Inferior parietal cortex (tissue), 1 donor: Measurements from ENCODE around the gene LTO1.

Experiments used
- DNase-seq: peaks from one replicate; pipeline ENCODE4 v3.0.0-alpha.2; 2016; ENCODE audit errors: extremely low spot score

The LTO1 gene

DNA sequence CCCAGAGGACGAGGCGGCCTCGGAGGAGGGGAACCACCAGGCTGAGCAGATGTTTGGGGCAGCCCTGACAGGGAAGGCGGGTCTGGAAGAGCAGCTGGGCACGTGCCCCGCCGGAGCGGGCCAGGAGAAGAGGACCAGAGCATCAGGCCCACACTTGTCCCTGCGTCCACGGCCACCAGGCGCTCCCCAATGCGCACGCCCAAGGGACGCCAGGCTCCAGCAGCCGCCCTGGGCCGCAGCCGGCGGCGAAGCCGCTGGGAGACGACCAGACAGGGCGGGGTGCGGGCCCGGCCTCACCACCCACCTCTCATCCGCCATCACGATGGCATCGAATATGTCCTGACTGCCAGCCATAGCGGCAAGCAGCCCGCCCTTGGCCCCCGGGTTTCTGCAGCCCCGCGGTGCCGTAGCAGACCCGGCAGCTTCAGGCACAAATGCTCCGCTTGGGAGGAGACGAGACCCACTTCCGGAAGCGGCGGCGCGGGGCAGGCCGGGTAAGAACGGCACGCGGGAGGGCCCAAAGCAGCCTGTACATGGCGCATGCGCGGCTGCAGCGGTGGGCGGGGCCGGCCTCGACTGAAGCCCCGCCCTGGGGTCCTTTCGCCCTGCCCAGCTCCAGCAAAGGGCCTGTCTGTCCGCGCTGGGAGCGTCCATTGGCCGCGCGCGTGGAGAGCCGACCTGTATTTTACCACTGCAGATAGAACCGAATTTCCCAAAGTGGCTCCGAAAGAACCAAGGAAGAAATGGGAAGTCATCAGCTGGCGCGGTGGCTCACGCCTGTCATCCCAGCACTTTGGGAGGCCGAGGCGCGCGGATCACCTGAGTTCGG is at the start of gene LTO1:
TSS of gene LTO1 (minus strand) at position 468 of the 829 bp plus-strand sequence. CDS start at position 354, 114 bp downstream.
- peak; percentile 94 for DNase-seq

DNA sequence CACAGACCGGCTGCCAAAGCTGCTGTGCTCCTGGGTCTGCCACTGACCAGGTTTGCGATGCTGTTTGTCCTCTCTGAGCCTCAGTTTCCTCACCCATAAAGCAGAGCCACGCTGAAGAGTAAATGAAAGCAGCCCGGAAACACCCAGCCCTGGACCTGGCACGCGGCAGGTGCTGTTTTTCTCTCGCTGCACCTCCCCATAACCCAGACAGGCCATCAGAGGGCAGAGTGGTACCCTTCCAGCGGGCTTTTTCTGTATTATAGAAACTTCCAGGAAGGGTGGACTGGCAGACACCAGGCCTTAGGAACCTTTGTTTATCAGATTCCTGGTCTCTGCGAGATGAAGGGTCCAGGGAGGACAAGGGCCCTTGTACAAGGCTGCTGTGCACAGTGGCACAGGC is 46.6 kb upstream of the LTO1 start:
- DNase-seq = no peak

DNA sequence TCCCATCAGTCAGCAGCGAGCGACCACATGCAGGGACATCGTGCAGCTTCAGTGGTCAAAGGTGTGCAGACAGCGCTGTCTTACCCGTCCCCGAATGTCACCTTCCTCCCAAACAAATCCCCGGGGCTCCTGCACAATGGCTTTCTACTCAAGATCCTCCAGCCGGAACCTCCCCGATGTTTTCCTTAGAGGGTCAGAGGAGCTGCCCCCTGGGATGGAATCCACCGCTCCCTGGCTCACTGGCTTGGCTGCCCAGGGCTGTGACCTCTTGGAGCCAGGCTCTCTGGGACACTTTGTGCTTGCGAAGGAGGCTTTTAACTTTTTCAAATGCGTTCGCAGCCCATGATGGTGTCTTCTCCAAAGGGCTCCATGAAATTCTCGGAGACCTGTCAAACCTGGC is 46.0 kb upstream of the LTO1 start:
- DNase-seq = no peak

DNA sequence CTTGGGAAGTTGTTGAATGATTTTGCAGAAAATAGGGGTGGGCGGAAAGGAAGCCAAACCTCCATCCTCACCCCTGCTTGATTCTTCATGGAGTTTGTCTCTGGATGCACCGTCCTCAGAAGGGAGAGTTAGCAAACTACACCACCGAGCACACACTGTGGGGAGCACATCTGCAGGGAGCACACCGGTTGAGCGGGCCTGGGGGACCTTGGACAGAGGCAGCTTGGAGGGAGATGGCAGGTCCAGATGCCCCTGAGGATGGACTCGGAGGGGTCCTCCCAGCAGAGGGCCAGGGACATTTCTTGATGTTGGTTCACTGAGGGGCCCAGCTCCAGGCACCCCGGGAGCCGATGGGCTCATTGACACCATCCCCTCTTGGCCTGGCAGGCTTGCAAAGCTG is 43.8 kb upstream of the LTO1 start:
- no peak for DNase-seq

- DNase-seq = no peak
Observed at GRCh38 chr11:69718147-69718546, 43.0 kb upstream of the LTO1 start.

GRCh38 chr11:69716891-69717747 is 42.0 kb upstream of the LTO1 start:
- no peak for DNase-seq

- no peak for DNase-seq
Observed at GRCh38 chr11:69716099-69716498, 40.9 kb upstream of the LTO1 start.

- DNase-seq = no peak
Observed at GRCh38 chr11:69715446-69715845, 40.3 kb upstream of the LTO1 start.

- DNase-seq = no peak
Observed at GRCh38 chr11:69711822-69712801, 37.0 kb upstream of the LTO1 start.

DNA sequence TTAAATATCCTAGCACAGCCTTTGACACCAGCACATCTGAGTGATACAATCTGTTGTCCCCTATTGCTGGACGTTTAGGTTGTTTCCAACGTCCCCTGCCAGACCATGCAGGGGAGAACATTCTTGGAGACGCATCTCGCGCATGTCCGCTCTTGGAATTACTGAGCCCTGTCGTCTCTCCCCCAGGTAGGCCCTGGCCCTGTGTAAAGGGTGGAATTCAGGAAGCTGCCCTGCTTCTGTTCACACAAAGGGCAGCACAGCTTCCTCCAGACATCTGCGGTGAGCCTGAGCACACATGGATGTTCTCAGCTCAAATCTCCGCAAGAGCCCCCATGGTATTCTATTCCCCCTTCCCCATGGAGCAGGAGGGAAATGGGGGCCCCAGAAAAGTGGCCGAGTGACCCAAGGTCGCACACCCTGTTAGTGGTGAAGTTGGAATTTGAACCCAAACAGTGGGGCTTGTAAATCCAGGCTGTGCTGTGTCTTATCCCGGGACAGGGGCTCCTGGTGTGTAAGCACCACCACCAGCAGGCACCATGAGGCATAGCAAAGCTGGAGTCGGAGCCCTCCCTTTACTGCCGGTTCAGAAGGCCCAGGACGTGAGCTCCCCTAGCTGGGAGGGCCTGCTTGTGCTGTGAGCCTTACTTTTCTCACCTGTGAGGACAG is 33.7 kb upstream of the LTO1 start:
- DNase-seq = no peak

DNA sequence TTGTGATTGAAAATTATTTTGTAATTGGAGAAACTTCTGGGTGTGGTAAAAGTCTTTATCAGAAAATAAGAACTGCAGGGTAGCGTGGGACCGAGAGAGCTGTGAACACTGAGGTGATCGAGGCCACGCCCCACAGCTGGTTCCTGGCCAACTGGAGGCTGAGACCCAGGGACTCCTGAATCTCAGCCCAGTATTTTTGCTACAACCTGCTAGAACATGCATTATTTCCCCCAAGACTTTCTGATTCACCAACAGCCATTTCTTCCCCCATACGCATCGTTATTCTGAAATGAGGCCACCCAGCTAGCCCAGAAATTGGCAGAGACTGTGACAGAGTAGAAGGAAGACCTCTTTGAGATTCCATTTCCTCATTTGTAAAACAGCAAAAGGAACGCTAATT is 32.0 kb upstream of the LTO1 start:
- no peak for DNase-seq

- no peak for DNase-seq
Observed at GRCh38 chr11:69705901-69706787, 31.0 kb upstream of the LTO1 start.

DNA sequence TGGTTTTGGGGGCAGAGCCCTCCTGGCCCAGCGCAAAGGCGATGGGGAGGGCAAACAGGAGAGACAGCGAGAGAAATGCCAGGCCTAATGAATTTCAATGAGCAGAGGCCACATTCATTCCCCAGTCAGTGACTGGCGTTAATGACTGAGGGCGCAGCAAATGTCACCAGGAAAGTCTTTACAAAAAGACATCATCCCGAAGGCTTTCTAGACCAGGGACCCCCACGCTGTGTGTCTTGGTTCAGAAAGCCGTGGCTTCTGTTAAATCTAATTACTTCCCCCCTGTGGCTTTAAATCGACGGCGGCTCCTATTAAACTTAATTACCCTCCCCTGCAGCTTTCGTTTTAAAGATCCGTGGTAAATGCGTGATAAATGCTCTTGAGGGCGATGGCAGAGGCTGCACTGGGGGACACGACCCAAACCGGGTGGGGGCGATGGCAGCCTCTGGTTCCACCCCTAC is 30.2 kb upstream of the LTO1 start:
- DNase-seq = no peak

- no peak for DNase-seq
Observed at GRCh38 chr11:69704508-69705253, 29.5 kb upstream of the LTO1 start.

DNA sequence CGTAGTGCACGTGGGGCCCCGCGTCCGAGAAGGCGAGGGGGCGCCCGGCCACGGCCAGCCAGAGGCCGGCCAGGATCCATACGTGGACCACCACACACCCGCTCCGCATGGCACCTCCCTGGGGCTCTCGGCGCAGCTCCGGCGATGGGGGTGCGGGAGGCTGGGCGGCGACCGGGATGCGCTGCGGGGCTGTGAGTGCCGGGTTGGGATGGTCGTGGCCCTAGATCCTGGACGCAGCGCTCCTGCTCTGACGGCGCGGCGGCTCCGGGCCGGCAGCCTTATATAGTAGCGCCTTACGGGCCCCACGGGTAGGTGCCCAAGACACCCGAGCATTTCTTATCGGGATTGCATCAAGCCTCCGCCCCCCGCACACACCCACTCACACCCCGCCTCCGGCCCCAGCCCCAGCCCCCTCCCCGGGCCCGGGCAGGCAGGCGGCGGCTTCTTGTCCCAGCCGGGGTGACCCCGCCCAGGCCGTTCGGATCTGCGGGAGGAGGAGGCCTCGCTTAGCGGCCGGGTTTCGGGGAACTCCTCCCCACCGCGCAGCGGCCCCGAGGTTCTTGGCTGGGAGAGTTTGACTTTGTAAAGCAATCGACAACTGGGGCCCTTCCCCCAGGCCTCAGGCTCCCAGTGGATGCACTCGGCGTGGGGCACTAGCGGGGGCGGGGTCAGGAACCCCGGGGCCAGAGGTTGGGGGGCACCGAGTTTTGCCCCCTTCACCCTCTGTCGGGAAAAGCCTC is 28.8 kb upstream of the LTO1 start, which contains the start of gene FGF19:
TSS of gene FGF19 (minus strand) at position 255 of the 740 bp plus-strand sequence. CDS start at position 109, 146 bp downstream.
- DNase-seq = no peak

DNA sequence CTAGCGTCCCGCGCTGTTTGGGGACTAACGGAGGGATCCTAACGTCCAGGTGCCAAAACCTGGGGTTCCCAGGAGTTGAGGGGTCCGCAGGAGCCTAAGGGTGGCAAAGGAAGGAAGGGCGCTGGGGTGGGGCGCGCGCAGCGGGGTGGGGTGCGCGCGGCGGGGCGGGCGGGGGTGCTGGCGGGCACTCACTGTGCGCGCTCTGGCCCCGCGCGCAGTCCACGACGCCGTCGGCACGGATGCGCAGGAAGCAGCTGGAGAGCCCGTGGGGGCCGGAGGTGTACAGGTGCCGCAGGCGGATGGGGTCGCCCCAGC is 28.3 kb upstream of the LTO1 start:
- DNase-seq = no peak

GRCh38 chr11:69702769-69703452 is 27.8 kb upstream of the LTO1 start:
- DNase-seq = no peak

DNA sequence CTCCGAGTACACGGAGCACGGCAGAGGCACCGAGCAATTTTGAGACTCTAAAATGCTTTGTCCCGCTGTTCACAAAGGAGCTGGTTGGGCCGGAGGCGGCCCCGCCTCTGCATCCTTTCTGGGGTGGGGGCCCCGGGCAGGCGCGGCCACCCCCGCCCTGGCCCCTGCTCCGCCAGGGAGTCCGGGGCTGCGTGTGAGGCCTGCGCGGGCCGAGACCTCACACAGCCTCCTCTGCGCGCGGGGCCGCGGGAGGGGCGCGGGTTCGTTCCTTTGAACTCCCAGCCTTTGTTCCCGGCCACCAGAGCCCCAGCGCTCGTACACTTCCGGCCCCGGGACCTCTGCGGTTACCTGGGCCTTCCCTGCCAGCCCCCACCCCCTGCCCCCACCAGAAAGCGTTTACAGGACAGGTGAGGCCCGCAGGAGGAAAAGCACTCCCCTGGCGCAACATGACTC is 27.1 kb upstream of the LTO1 start:
- no peak for DNase-seq
